ENCODE measurements around the gene EPHB1.

The EPHB1 gene

GRCh38 chr3:134839990-134840389 is 44.9 kb downstream of the EPHB1 start:
- H3K27ac ChIP-seq: no peak overlapping the region
- no peak overlapping the region for H3K4me2 ChIP-seq
- 0 out of 2 replicates have a peak, but pooled peaks cover 5% of the 10 kb centered on the region for H3K9me3 ChIP-seq
- H3K4me3 ChIP-seq: no peak overlapping the region
- H3K27me3 ChIP-seq: no peaks in the 10 kb centered on the region
- TF ChIP-seq Cebpa-rat (IDR thresholded peaks at IDR 0.05): no peak
- no peaks in the 10 kb centered on the region for H4K20me1 ChIP-seq
- H3K4me1 ChIP-seq: peaks cover 9% of the 10 kb centered on the region
- no peak overlapping the region for H3K9ac ChIP-seq
- no peaks in the 10 kb centered on the region for H3K36me3 ChIP-seq

GRCh38 chr3:134840459-134840858 is 45.4 kb downstream of the EPHB1 start:
- Histone ChIP-seq H3K27ac (no peak overlapping the region), H3K27me3 (no peaks in the 10 kb centered on the region), H3K4me2 (no peak overlapping the region), H3K9ac (no peak overlapping the region), H4K20me1 (no peaks in the 10 kb centered on the region), H3K9me3 (0 out of 2 replicates have a peak, but pooled peaks cover 5% of the 10 kb centered on the region), H3K4me3 (no peak overlapping the region), H3K36me3 (no peaks in the 10 kb centered on the region), H3K4me1 (peaks cover 13% of the 10 kb centered on the region)
- no peak for TF ChIP-seq Cebpa-rat (IDR thresholded peaks at IDR 0.05)

- Histone ChIP-seq H3K4me3 (no peak overlapping the region), H4K20me1 (no peaks in the 10 kb centered on the region), H3K9me3 (0 out of 2 replicates have a peak, but pooled peaks cover 5% of the 10 kb centered on the region), H3K36me3 (no peaks in the 10 kb centered on the region), H3K9ac (no peak overlapping the region), H3K4me1 (peaks cover 26% of the 10 kb centered on the region), H3K27ac (no peak overlapping the region), H3K27me3 (no peaks in the 10 kb centered on the region), H3K4me2 (no peak overlapping the region)
- TF ChIP-seq Cebpa-rat (IDR thresholded peaks at IDR 0.05): no peak
Measured at GRCh38 chr3:134846084-134846483, 51.0 kb downstream of the EPHB1 start.

GRCh38 chr3:134846911-134847317 is 51.9 kb downstream of the EPHB1 start:
- Histone ChIP-seq H3K36me3 (no peaks in the 10 kb centered on the region), H3K27ac (no peak overlapping the region), H3K4me2 (no peak overlapping the region)

GRCh38 chr3:134847349-134847748 is 52.3 kb downstream of the EPHB1 start:
- no peak for TF ChIP-seq Cebpa-rat (IDR thresholded peaks at IDR 0.05)
- no peak overlapping the region for H3K9ac ChIP-seq
- H3K4me2 ChIP-seq: no peak overlapping the region
- H3K36me3 ChIP-seq: no peaks in the 10 kb centered on the region
- peaks cover 26% of the 10 kb centered on the region for H3K4me1 ChIP-seq
- H3K27me3 ChIP-seq: no peaks in the 10 kb centered on the region
- 0 out of 2 replicates have a peak, but pooled peaks cover 5% of the 10 kb centered on the region for H3K9me3 ChIP-seq
- no peaks in the 10 kb centered on the region for H4K20me1 ChIP-seq
- no peak overlapping the region for H3K27ac ChIP-seq
- no peak overlapping the region for H3K4me3 ChIP-seq

More at GRCh38 chr3:134846911-134847317, 51.9 kb downstream of the EPHB1 start:
- Histone ChIP-seq H3K9me3 (0 out of 2 replicates have a peak, but pooled peaks cover 5% of the 10 kb centered on the region), H3K4me3 (no peak overlapping the region), H3K9ac (no peak overlapping the region), H3K27me3 (no peaks in the 10 kb centered on the region), H3K4me1 (peaks cover 26% of the 10 kb centered on the region), H4K20me1 (no peaks in the 10 kb centered on the region)
- no peak for TF ChIP-seq Cebpa-rat (IDR thresholded peaks at IDR 0.05)

GRCh38 chr3:134849561-134849960 is 54.5 kb downstream of the EPHB1 start:
- no peak overlapping the region for H3K27ac ChIP-seq
- no peaks in the 10 kb centered on the region for H3K27me3 ChIP-seq
- no peak overlapping the region for H3K9ac ChIP-seq
- H3K9me3 ChIP-seq: no peaks in the 10 kb centered on the region
- H4K20me1 ChIP-seq: no peaks in the 10 kb centered on the region
- H3K36me3 ChIP-seq: no peaks in the 10 kb centered on the region
- no peak overlapping the region for H3K4me2 ChIP-seq
- TF ChIP-seq Cebpa-rat (IDR thresholded peaks at IDR 0.05): no peak
- peaks cover 35% of the 10 kb centered on the region for H3K4me1 ChIP-seq
- no peak overlapping the region for H3K4me3 ChIP-seq

GRCh38 chr3:134850761-134851160 is 55.7 kb downstream of the EPHB1 start:
- Histone ChIP-seq H3K27me3 (no peaks in the 10 kb centered on the region), H3K4me2 (peak overlapping the region; percentile 45), H3K27ac (no peak overlapping the region), H3K4me1 (peaks cover 27% of the 10 kb centered on the region), H3K4me3 (no peak overlapping the region), H3K9ac (no peak overlapping the region), H4K20me1 (no peaks in the 10 kb centered on the region), H3K9me3 (no peaks in the 10 kb centered on the region), H3K36me3 (no peaks in the 10 kb centered on the region)
- no peak for TF ChIP-seq Cebpa-rat (IDR thresholded peaks at IDR 0.05)

GRCh38 chr3:134852132-134852531 is 57.1 kb downstream of the EPHB1 start:
- Histone ChIP-seq H3K27ac (no peak overlapping the region), H3K4me3 (no peak overlapping the region), H3K9ac (no peak overlapping the region), H3K4me2 (no peak overlapping the region), H4K20me1 (no peaks in the 10 kb centered on the region), H3K36me3 (no peaks in the 10 kb centered on the region), H3K4me1 (peaks cover 27% of the 10 kb centered on the region), H3K9me3 (no peaks in the 10 kb centered on the region), H3K27me3 (no peaks in the 10 kb centered on the region)
- no peak for TF ChIP-seq Cebpa-rat (IDR thresholded peaks at IDR 0.05)

- H3K9ac ChIP-seq: no peak overlapping the region
Measured at GRCh38 chr3:134852893-134853351, 57.9 kb downstream of the EPHB1 start.

GRCh38 chr3:134854254-134854653 is 59.2 kb downstream of the EPHB1 start:
- H4K20me1 ChIP-seq: no peaks in the 10 kb centered on the region
- peaks cover 27% of the 10 kb centered on the region for H3K4me1 ChIP-seq
- no peak overlapping the region for H3K4me2 ChIP-seq
- H3K27ac ChIP-seq: no peak overlapping the region
- no peaks in the 10 kb centered on the region for H3K27me3 ChIP-seq
- H3K36me3 ChIP-seq: no peaks in the 10 kb centered on the region
- no peak overlapping the region for H3K4me3 ChIP-seq
- no peaks in the 10 kb centered on the region for H3K9me3 ChIP-seq
- no peak overlapping the region for H3K9ac ChIP-seq
- no peak for TF ChIP-seq Cebpa-rat (IDR thresholded peaks at IDR 0.05)

More at GRCh38 chr3:134852893-134853351, 57.9 kb downstream of the EPHB1 start:
- peak overlapping the region; percentile 66 for H3K4me2 ChIP-seq
- peaks cover 27% of the 10 kb centered on the region for H3K4me1 ChIP-seq
- H3K27ac ChIP-seq: 0 out of 2 replicates have a peak overlapping the region, but pooled peaks have one; percentile 56
- H3K9me3 ChIP-seq: no peaks in the 10 kb centered on the region
- H3K36me3 ChIP-seq: no peaks in the 10 kb centered on the region
- no peaks in the 10 kb centered on the region for H3K27me3 ChIP-seq
- no peak for TF ChIP-seq Cebpa-rat (IDR thresholded peaks at IDR 0.05)
- no peaks in the 10 kb centered on the region for H4K20me1 ChIP-seq
- H3K4me3 ChIP-seq: no peak overlapping the region

GRCh38 chr3:134857356-134857755 is 62.3 kb downstream of the EPHB1 start:
- Histone ChIP-seq H3K9me3 (no peaks in the 10 kb centered on the region), H3K4me3 (no peak overlapping the region), H3K4me2 (no peak overlapping the region), H3K36me3 (no peaks in the 10 kb centered on the region), H4K20me1 (no peaks in the 10 kb centered on the region), H3K27ac (no peak overlapping the region), H3K9ac (no peak overlapping the region), H3K27me3 (no peaks in the 10 kb centered on the region), H3K4me1 (peaks cover 21% of the 10 kb centered on the region)
- TF ChIP-seq Cebpa-rat (IDR thresholded peaks at IDR 0.05): no peak

Data from BLaER1 (cell line).